HG02943 (cell line): Measurements from ENCODE around the gene IFIT1B.
"Not testable (repeated sequence)": the region's sequence is repeated elsewhere in the genome, so short reads cannot be mapped to it uniquely, and the experiment has no call there.

ENCODE experiments used
- ATAC-seq: cut with Tn5 transposase; IDR thresholded peaks from one replicate; pipeline ENCODE4 v1.9.1; 2021; ENCODE audit warnings: mild to moderate bottlenecking, low read depth, moderate library complexity; ENCODE audit not compliant: unreplicated experiment

IFIT1B gene

GRCh38 chr10:89377705-89378637, at the start of gene IFIT1B:
IFIT1B (plus strand) TSS chr10:89378056; CDS start chr10:89378136, 80 bp downstream.
- no peak for ATAC-seq

GRCh38 chr10:89329151-89329550, 48.7 kb upstream of the IFIT1B start:
- no peak for ATAC-seq

GRCh38 chr10:89330014-89330413, 47.8 kb upstream of the IFIT1B start:
- ATAC-seq: not testable (repeated sequence)

GRCh38 chr10:89330537-89331212, 47.2 kb upstream of the IFIT1B start:
- ATAC-seq: no peak

- ATAC-seq: not testable (repeated sequence)
These were observed 46.3 kb upstream of the IFIT1B start for GRCh38 chr10:89331487-89332122.

- peak; percentile 36 for ATAC-seq
These were observed 45.7 kb upstream of the IFIT1B start for GRCh38 chr10:89332123-89332633.

GRCh38 chr10:89335226-89335625, 42.6 kb upstream of the IFIT1B start:
- no peak for ATAC-seq

GRCh38 chr10:89336241-89336640, 41.6 kb upstream of the IFIT1B start:
- no peak for ATAC-seq

GRCh38 chr10:89337484-89337883, 40.4 kb upstream of the IFIT1B start:
- ATAC-seq: no peak

- no peak for ATAC-seq
These were observed 39.1 kb upstream of the IFIT1B start for GRCh38 chr10:89338713-89339112.

- ATAC-seq: no peak
These were observed 38.0 kb upstream of the IFIT1B start for GRCh38 chr10:89339875-89340274.

GRCh38 chr10:89341649-89342048, 36.2 kb upstream of the IFIT1B start:
- no peak for ATAC-seq

- no peak for ATAC-seq
These were observed 35.5 kb upstream of the IFIT1B start for GRCh38 chr10:89342206-89342958.

- no peak for ATAC-seq
These were observed 34.6 kb upstream of the IFIT1B start for GRCh38 chr10:89343089-89343767.

GRCh38 chr10:89344156-89344555, 33.7 kb upstream of the IFIT1B start:
- ATAC-seq: no peak

- no peak for ATAC-seq
These were observed 32.4 kb upstream of the IFIT1B start for GRCh38 chr10:89345367-89346000.

GRCh38 chr10:89346405-89347254, 31.2 kb upstream of the IFIT1B start:
- ATAC-seq: no peak

GRCh38 chr10:89347701-89348457, 30.0 kb upstream of the IFIT1B start:
- ATAC-seq: no peak
